Keratinocyte (primary cell): ENCODE measurements around the gene ARMC5. TPM values are rescaled to one million over a fixed set of nuclear protein-coding genes. Genes with fewer than 3 reads are reported as not detected.

Experiments
- DNase-seq: peaks from one replicate; pipeline ENCODE4 v3.0.0-alpha.2; 2011; ENCODE audit warnings: low read depth, missing footprints, low spot score
- FAIRE-seq: peaks from 2 replicates; lab custom pipeline; 2011; peaks lifted over from hg19 to GRCh38; lab: Jason Lieb, UNC
- H2AFZ ChIP-seq: 2 replicates; pipeline ENCODE4 v1.6.0; 2012; ENCODE audit warnings: low read length, control low read depth, inconsistent platforms; ENCODE audit not compliant: control insufficient read depth
- H3K27ac ChIP-seq: 2 replicates; pipeline ENCODE4 v1.5.1; 2011; ENCODE audit warnings: low read length; ENCODE audit not compliant: control insufficient read depth, insufficient read depth
- H3K27me3 ChIP-seq: 3 replicates; pipeline ENCODE4 v1.6.0; 2011; ENCODE audit warnings: low read length; ENCODE audit not compliant: control insufficient read depth, insufficient read depth; ENCODE audit errors: extremely low read depth
- H3K36me3 ChIP-seq, 2 experiments: 2 replicates in 1 of 2; 3 replicates in 1 of 2; pipeline ENCODE4 v1.5.1; 2011; ENCODE audit warnings: low read length in 2 of 2, mild to moderate bottlenecking in 1 of 2; ENCODE audit not compliant: control insufficient read depth in 2 of 2, insufficient read depth in 2 of 2; ENCODE audit errors: extremely low read depth in 1 of 2
- H3K4me1 ChIP-seq: 3 replicates; pipeline ENCODE4 v1.5.1; 2011; ENCODE audit warnings: low read length; ENCODE audit not compliant: control insufficient read depth, insufficient read depth; ENCODE audit errors: extremely low read depth
- H3K4me2 ChIP-seq: 3 replicates; pipeline ENCODE4 v1.6.0; 2011; ENCODE audit warnings: low read depth, low read length; ENCODE audit not compliant: control insufficient read depth, insufficient read depth; ENCODE audit errors: extremely low read depth
- H3K4me3 ChIP-seq, 3 experiments: fragments of 200-600 bp in 1 of 3; sonication (generic) in 1 of 3; 2 replicates in 2 of 3; 3 replicates in 1 of 3; pipeline ENCODE4 v1.5.1; 2011 to 2016; ENCODE audit warnings: low read length in 3 of 3, mild to moderate bottlenecking in 3 of 3, control low read depth in 2 of 3, inconsistent platforms in 1 of 3, low read depth in 1 of 3, mixed read lengths in 1 of 3, mixed run types in 1 of 3, moderate library complexity in 1 of 3; ENCODE audit not compliant: control insufficient read depth in 2 of 3, insufficient read depth in 2 of 3; ENCODE audit errors: extremely low read depth in 1 of 3
- H3K79me2 ChIP-seq: 2 replicates; pipeline ENCODE4 v1.6.0; 2012; ENCODE audit warnings: low read length; ENCODE audit not compliant: control insufficient read depth, insufficient read depth
- H3K9ac ChIP-seq: 3 replicates; pipeline ENCODE4 v1.6.0; 2011; ENCODE audit warnings: low read length; ENCODE audit not compliant: control insufficient read depth, insufficient read depth; ENCODE audit errors: extremely low read depth
- H3K9me1 ChIP-seq: 3 replicates; pipeline ENCODE4 v1.6.0; 2011; ENCODE audit warnings: low read length; ENCODE audit not compliant: control insufficient read depth, insufficient read depth; ENCODE audit errors: extremely low read depth
- H3K9me3 ChIP-seq: 2 replicates; pipeline ENCODE4 v1.5.1; 2012; ENCODE audit warnings: low read depth, low read length; ENCODE audit not compliant: control insufficient read depth
- H4K20me1 ChIP-seq: 3 replicates; pipeline ENCODE4 v1.6.0; 2011; ENCODE audit warnings: low read length; ENCODE audit not compliant: control insufficient read depth, insufficient read depth; ENCODE audit errors: extremely low read depth
- CTCF ChIP-seq, 3 experiments: IDR thresholded peaks in 1 of 3; conservative IDR thresholded peaks in 1 of 3; optimal IDR thresholded peaks in 1 of 3; 2 replicates in 2 of 3; 3 replicates in 1 of 3; pipeline versions ENCODE3 to v1.5.1; 2011; ENCODE audit warnings: low read length in 3 of 3, mild to moderate bottlenecking in 3 of 3, moderate library complexity in 2 of 3, control low read depth in 1 of 3, inconsistent platforms in 1 of 3; ENCODE audit not compliant: insufficient read depth in 2 of 3; ENCODE audit errors: extremely low read depth in 1 of 3
- EZH2 ChIP-seq: IDR thresholded peaks from one replicate; pipeline ENCODE4 v1.6.1; 2012; ENCODE audit warnings: inconsistent platforms, mild to moderate bottlenecking, low read length, moderate library complexity
- dilution Hi-C: fragments of 300-500 bp; cut with MboI; formaldehyde crosslinking; loops from one replicate; pipeline ENCODE4 v1.7.0; 2020; ENCODE audit warnings: low sequenced_read_pairs; ENCODE audit not compliant: extremely low pct_ligation_motif_present
- polyA plus RNA-seq, 5 experiments: library from polyadenylated mRNA; depleted of rRNA in 3 of 5; stranded (reverse) in 3 of 5; stranded (forward) in 1 of 5; unstranded in 1 of 5; fragments of >200 nt; gene quantifications; 1 replicate in 1 of 5; 2 replicates in 3 of 5; 3 replicates in 1 of 5; pipeline versions ENCODE4 v1.2.1 to v1.2.3, GENCODE V29; 2011 to 2012; ENCODE audit warnings: missing spikeins in 2 of 5, low read depth in 1 of 5, low replicate concordance in 1 of 5

ARMC5 gene
- polyA plus RNA-seq, 1 donor (not counting 4 experiments of a cell fraction or from before 2014, with no cell fraction given) = 3.0 TPM

GRCh38 chr16:31484491-31485171 is 25.3 kb downstream of the ARMC5 start:
- H3K9me3 ChIP-seq = no peaks in the 10 kb centered on the region
- H3K4me1 ChIP-seq = peaks cover 14% of the 10 kb centered on the region
- no peak overlapping the region for H3K4me2 ChIP-seq
- no peaks in the 10 kb centered on the region for H3K36me3 ChIP-seq
- DNase-seq (no peak), FAIRE-seq (no peak)
- no peaks in the 10 kb centered on the region for H3K9me1 ChIP-seq
- no peak overlapping the region for H3K9ac ChIP-seq
- H3K4me3 ChIP-seq = no peak overlapping the region
- dilution Hi-C loops = no loop called here
- H2AFZ ChIP-seq = no peak overlapping the region
- TF ChIP-seq EZH2 (no peak), CTCF (optimal IDR thresholded peaks at IDR 0.05 in 1 of 3, IDR thresholded peaks at IDR 0.05 in 1 of 3, conservative IDR thresholded peaks at IDR 0.05 in 1 of 3; ENCODE audit: extremely low read depth in 1 of 3, insufficient read depth in 2 of 3, low read length in 3 of 3) (no peak)
- no peaks in the 10 kb centered on the region for H4K20me1 ChIP-seq
- no peaks in the 10 kb centered on the region for H3K79me2 ChIP-seq
- H3K27me3 ChIP-seq = peaks cover 16% of the 10 kb centered on the region
- no peak overlapping the region for H3K27ac ChIP-seq

GRCh38 chr16:31485571-31485970 is 26.3 kb downstream of the ARMC5 start:
- dilution Hi-C loops = no loop called here
- H3K9ac ChIP-seq = no peak overlapping the region

More at GRCh38 chr16:31485571-31485970, 26.3 kb downstream of the ARMC5 start:
- Histone ChIP-seq H3K27ac (no peak overlapping the region), H3K9me3 (no peaks in the 10 kb centered on the region), H3K9me1 (no peaks in the 10 kb centered on the region), H3K4me3 (no peak overlapping the region), H4K20me1 (no peaks in the 10 kb centered on the region), H3K4me1 (peaks cover 14% of the 10 kb centered on the region), H3K4me2 (no peak overlapping the region), H3K79me2 (no peaks in the 10 kb centered on the region), H2AFZ (no peak overlapping the region), H3K36me3 (peaks cover 0 to 3% of the 10 kb centered on the region in 2 experiments), H3K27me3 (peaks cover 16% of the 10 kb centered on the region)
- DNase-seq (no peak), FAIRE-seq (no peak)
- no peak for TF ChIP-seq EZH2
- no peak for TF ChIP-seq CTCF (optimal IDR thresholded peaks at IDR 0.05 in 1 of 3, IDR thresholded peaks at IDR 0.05 in 1 of 3, conservative IDR thresholded peaks at IDR 0.05 in 1 of 3; ENCODE audit: extremely low read depth in 1 of 3, insufficient read depth in 2 of 3, low read length in 3 of 3)
